GM10847 (cell line): Measurements from ENCODE around the gene CIROP.

Source experiments
- POLR2A ChIP-seq: IDR thresholded peaks from 2 replicates; pipeline ENCODE4 v1.6.1; 2011; ENCODE audit not compliant: insufficient read length; ENCODE audit errors: extremely low read depth

The CIROP gene

DNA sequence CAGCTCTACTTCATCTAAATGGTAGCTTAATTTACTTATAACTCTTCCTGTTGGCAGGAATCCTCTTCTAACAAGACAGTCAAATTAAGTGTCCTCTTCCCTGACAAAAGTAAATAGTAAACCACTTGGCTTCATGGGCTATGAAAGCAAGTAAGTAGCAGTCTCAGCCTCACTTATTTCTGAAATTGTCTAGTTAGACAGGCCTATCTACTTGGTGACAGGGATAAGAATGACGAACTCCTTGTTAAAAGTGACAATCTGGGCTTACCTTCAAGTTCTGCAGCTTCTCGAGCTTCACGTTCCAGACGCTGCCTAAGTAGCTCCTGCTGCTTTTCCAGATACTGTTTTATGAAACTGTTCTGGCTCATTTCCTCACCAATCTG is 14.5 kb downstream of the CIROP start:
- TF ChIP-seq POLR2A: no peak

DNA sequence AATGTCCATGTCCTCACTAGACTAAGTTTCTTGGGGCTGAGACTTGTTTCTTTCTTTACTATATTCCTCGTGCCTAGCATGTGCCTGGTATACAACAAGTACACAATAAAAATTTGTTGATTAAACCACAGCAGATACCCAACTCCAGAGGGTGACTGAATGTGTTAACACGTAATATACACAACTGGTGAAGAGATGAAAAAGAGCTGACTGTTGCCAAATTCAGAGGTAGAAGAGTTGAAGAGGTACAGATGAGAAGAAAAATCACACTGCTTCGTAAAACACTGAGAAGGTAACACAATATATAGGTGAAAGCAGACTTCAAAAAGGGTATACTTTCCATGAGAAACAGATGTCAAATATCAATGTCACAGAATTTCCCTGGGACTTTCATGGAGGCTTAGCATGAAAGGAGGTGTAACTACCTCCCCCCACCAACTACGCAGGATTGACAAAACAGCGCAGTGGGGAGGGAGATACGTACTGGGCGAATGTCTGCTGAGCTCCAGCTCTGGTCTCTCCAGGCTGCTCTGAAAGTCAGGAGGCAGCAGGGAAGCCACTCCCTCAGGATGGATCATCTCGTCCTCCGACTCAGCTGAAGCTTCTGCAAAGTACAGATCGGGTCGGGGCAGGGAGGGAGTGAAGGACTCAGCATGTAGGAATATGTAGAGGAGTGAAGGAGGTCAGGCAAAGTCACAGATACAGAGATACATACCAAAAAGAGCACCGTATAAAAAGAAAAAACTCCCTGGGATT is 15.1 kb downstream of the CIROP start:
- TF ChIP-seq POLR2A: no peak

- no peak for TF ChIP-seq POLR2A
These were observed 18.2 kb downstream of the CIROP start for GRCh38 chr14:23086565-23086964.

DNA sequence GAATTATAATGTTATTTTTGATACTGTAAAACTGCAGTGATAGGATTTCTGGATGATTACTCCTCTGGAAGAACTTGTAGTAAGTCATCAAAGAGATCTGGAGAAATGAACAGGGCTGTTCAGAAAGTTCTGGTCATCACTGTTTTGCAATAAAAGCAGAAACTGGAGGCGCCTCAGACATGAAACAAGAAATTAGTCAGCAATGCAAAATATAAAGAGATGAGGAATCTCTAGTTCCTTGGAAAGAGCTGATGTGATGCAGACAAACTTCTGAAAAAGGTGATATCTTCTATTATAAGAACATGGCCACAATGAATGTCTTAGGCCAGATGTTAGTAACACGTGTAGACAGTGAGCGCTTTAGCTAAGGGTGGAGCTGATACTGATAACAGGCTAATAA is 19.3 kb downstream of the CIROP start:
- no peak for TF ChIP-seq POLR2A

DNA sequence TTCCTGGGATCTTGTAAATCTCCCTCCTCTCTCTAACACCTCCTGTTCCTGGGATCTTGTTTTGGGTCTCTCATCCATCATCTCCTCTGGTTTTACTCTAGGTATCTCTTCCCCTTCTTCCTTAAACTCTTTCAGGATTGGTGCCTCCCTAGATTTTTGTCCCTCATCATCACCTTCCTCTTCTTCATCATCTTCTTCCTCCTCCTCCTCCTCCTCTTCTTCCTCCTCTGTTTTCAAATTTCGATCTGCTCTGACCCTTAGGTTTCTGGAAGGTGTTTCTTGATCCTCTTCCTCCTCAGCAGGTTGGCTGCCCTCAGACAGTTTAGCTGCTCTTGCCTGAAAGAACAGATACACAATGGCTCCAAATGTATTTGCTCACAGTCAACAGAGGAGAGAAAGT is 24.3 kb downstream of the CIROP start:
- TF ChIP-seq POLR2A: no peak

DNA sequence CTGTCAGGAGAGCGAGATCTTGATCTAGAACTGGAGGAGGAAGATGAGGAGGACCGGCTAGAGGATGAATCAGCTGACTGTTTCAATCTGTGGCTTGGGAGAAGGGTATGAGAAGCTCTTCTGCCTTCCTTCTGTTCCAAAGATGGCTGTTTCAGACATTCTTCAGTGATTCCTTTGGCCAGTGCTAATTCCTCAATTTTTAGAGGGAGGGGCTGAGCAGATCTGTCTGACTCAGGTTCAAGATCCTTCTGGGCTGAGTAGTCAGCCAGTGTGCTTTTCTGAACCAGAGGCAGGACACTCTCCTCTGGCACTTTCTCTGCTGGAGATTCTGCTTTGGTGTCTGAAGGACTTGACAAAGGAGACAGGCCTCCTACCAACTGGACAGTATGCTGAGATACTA is 25.1 kb downstream of the CIROP start:
- TF ChIP-seq POLR2A: no peak

- no peak for TF ChIP-seq POLR2A
These were observed 26.1 kb downstream of the CIROP start for GRCh38 chr14:23078692-23079116.

DNA sequence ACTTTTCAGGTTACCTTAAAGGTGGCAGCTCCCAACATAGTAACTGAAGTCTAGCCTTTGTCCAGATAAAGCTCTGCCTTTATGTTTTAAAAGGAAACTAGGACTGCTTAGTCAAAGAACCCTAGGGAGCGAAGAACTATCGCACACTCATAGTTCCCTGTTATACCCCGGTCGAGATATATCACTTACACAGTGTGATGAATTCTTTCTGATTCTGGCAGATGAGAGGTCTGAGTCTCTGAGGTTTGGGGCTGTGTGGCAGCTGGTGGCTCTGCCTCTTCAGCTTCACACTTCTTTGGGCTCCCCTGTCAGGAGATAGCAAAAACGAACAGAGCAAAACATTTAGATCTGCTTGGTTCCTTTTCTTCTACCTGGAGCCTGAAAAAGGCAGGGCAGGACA is 26.8 kb downstream of the CIROP start:
- TF ChIP-seq POLR2A: no peak

GRCh38 chr14:23076785-23077408 is 27.9 kb downstream of the CIROP start:
- no peak for TF ChIP-seq POLR2A

DNA sequence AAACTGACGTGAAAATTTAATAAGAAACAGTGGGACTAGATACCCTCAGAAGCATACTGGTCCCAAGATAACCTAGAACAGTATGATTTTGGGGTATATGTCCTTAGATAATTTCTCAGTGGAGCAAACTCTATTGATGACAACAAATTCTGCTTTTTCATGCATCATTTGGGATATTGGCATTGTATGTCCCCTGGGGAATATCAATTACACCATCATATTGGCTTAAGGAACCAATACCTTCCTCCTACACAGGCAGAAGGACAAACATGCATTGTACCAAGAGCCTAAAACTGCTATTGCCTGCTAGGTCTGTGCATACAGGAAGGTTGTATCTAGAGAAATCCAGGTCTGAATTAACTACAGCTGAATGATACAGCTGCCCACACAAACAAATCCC is 29.9 kb downstream of the CIROP start:
- no peak for TF ChIP-seq POLR2A

DNA sequence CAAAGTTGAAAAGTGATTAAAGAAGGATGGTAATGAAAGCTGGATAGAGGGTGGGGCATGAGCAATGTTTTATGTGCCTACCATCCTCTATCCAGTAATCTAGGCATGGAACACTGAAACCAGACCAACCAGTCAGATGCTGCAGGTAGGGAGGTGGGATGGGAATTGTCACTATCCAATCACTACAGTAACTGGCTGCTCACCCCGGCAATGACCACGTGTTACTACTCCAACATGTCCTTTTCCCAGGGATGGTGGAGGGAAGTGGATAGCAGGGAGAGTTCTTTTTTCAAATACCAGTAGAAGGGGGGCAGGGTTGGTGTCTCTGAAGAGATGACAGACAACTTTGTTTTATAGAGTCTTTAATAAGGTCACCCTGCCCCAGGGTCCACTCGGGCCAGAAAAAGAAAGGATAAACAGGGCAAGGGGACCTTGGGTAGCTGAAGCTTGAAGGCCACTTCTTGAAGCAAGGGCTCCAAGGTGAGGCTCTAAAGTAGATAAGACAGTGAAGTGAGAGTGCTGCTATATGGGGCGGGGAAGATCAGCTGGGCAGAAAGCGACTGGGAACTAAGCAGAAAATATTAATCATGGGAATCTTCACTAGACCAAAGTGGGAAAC is 32.8 kb downstream of the CIROP start:
- TF ChIP-seq POLR2A: no peak

DNA sequence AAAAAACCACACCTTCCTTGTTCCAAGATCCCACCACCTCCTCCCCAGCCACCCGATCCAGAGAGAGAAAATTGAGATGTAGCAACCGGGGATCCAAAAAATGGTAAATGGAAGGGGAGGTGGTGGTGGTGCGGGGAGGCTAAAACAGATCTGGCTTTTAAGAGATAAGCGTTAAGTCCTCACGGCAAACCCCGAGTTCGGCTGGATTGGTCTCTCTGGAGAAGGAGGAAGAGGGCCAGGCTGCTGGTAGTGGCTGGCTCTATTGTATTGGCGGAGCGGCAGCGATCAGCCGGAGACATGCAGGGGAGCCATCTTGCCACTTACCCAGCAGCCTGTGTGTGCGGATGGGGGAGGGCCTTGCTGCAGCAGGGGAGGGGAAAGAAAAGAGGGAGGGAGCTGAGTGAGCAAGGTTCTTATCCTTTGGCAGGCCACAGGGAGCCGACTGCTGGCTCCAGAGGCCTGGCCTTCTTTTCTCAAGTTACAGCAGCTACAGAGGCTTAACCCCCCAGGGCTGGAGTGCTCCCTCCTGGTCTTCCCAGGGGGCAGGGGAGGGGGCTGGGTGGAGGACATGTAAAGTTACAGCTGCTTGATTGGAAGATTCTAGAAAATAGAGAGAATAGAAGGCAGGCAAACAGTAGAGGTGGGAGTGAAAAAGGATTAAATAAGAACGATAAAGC is 33.4 kb downstream of the CIROP start:
- TF ChIP-seq POLR2A: peak; percentile 80

DNA sequence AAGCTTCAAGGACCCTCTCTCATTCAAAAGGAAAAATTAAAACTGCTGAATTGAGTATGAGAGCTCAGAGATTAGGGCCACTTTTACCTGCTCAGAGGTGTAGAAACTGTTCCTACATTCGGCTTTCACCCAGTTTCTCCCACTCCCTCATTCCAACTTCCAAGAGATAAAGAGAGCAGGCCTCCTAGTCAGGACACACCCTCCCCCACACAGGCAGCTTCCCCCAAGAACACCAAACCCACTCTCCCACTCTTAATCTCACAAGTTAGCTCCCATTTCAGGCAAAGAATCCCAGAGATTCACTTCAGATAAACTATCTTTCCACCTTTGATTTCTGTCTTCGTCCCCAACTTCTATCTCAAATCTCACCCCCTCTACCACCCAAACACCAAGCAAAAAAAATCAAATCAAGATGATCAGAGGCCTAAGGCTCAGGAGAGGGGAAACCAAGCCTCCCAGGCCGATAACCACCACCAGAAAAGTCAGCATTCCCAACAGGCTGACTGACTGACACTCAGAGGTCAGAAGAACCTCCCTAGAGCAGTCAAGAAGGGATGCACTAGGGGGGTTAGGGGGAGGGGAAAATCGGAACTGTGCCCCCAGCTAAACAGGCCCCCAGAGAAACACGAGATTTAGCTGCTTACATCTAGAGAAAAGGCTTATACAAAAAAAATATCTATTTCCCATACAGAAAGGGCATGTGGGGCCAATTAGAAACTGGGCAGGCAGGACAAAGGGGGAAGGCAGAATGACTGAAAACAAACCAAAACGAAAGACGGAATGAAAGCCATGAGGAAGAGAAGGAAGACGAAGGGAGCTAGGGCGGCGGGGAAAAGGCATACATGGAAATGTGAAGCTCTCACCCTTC is 34.3 kb downstream of the CIROP start:
- TF ChIP-seq POLR2A: no peak

GRCh38 chr14:23069413-23069806 is 35.4 kb downstream of the CIROP start:
- TF ChIP-seq POLR2A: no peak

DNA sequence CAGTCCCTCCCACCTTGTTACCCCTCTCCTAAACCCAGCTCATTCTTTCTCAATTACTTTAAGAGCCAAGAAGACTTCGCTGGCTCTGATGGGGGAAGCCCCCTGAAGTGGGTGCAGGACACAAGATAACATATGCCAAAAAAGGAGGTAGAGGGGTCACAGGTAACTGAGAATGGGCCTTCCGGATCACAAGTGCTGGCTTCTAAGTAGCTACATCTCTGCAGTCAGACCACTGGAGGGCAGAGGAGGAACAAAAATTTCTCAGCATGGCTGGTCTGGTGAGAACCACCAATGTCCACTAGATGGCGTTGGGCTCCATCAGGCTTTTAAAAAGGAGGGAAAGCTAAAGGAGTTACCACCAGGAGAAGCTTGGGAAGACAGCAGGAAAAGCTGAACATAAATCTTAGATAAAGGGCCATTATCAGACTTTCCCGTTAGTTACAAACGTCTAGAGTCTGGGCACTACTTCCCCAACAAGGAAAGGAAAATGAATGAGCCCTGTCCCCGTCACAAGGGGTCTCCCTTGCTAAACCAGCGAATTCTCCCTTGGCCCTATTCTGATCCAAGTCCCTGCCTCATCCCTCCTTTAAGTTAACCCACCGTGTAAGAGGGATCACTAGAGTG is 35.9 kb downstream of the CIROP start:
- TF ChIP-seq POLR2A: no peak
